ENCODE data around the gene SHISA4. TPM values are rescaled to one million over a fixed set of nuclear protein-coding genes. Genes with fewer than 3 reads are reported as not detected.

The SHISA4 gene
- total and polyA plus RNA-seq, 2 of the 8 experiments (the other 6 are each of a cell fraction or from before 2014, with no cell fraction given) = 7.8 to 28.9 TPM

DNA sequence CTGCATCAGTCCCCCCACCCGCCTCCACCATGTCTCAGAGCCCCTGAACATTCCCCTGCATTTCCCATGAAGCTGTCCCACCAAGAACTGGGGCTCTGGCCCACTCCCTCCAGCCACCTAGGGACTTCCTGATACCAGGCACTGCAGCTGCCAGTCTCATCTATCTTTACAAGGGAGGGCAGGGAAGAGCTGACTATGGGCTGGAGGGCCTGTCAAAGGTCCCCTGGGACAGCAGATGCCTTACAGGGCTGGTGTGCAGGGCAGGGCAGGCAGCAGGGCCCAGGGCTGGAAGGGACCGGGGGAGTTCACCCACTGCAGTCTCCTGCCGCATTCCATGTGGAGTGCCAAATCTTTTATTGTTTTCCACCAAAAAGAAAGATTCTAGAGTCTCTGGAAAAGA lies 17.6 kb downstream of the SHISA4 start:
- Histone ChIP-seq H2AK5ac (ENCODE audit: low read depth, low read length) (no peak overlapping the region), H3K4me2 (ENCODE audit: insufficient read depth in 1 of 2, low read depth in 2 of 2, low read length in 2 of 2) (no peak overlapping the region), H2AFZ (ENCODE audit: low read length) (no peak overlapping the region), H3K4me1 (replicated peaks in 1 of 4; ENCODE audit: control insufficient read depth in 3 of 4, insufficient read depth in 4 of 4, low read length in 3 of 4) (no peaks in the 10 kb centered on the region), H2BK12ac (ENCODE audit: low read depth, low read length) (no peak overlapping the region), H3K23me2 (ENCODE audit: low read depth, low read length) (no peaks in the 10 kb centered on the region), H3K56ac (replicated peaks; ENCODE audit: insufficient read length, low read depth, low read length) (no peak overlapping the region), H3K9ac (replicated peaks in 1 of 4; ENCODE audit: extremely low read depth in 1 of 4, low read depth in 3 of 4, low read length in 3 of 4) (no peak overlapping the region), H3K4me3 (ENCODE audit: extremely low read depth in 1 of 4, insufficient read depth in 2 of 4, low read depth in 3 of 4, low read length in 4 of 4) (no peak overlapping the region), H2BK120ac (replicated peaks; ENCODE audit: low read depth, low read length) (no peak overlapping the region), H4K8ac (ENCODE audit: extremely low read depth, insufficient read depth, low read length) (no peak overlapping the region; the same call in 1 of the 2 replicates), H2BK15ac (ENCODE audit: low read length) (no peak overlapping the region), H4K5ac (ENCODE audit: insufficient read length, low read depth, low read length) (no peak overlapping the region), H3K36me3 (ENCODE audit: control insufficient read depth in 2 of 4, insufficient read depth in 4 of 4, low read length in 3 of 4) (no peaks in the 10 kb centered on the region), H3K4ac (replicated peaks; ENCODE audit: insufficient read length, low read depth, low read length) (no peak overlapping the region), H2BK5ac (ENCODE audit: low read depth, low read length) (no peak overlapping the region), H4K20me1 (replicated peaks in 1 of 2; ENCODE audit: control insufficient read depth in 1 of 2, insufficient read depth in 2 of 2, low read length in 2 of 2) (no peaks in the 10 kb centered on the region), H4K91ac (replicated peaks; ENCODE audit: insufficient read length, low read length) (no peak overlapping the region), H3K79me2 (ENCODE audit: control insufficient read depth in 1 of 2, insufficient read depth in 2 of 2, low read length in 2 of 2) (no peaks in the 10 kb centered on the region), H3K9me3 (ENCODE audit: insufficient read depth in 2 of 2, low read depth in 1 of 2, low read length in 1 of 2) (no peaks in the 10 kb centered on the region), H3K79me1 (ENCODE audit: low read depth, low read length) (no peaks in the 10 kb centered on the region), H2BK20ac (ENCODE audit: low read length) (no peak overlapping the region), H3K27ac (ENCODE audit: low read depth, low read length) (no peak overlapping the region), H3K27me3 (replicated peaks in 1 of 4; ENCODE audit: control insufficient read depth in 3 of 4, extremely low read depth in 1 of 4, insufficient read depth in 3 of 4, low read length in 3 of 4) (no peaks in the 10 kb centered on the region; a peak in 1 of 7 replicates), H3K14ac (ENCODE audit: insufficient read length) (no peak overlapping the region), H3K23ac (ENCODE audit: insufficient read length) (no peak overlapping the region), H3K18ac (ENCODE audit: extremely low read depth, low read length) (no peak overlapping the region)
- DNase-seq (ENCODE audit: low read depth in 1 of 2, low spot score in 2 of 2) = no peak
- POLR2A ChIA-PET (ENCODE audit: partially characterized antibody) = interaction anchor here (0.7 to 1.8 kb wide), 6 partner anchors 8 to 226 kb away, joined by 3 to 5 read pairs (median 4); partner anchors contain the start of gene TIMM17A
- WGBS, 2 experiments (ENCODE audit: extremely low coverage in 1 of 2, insufficient coverage in 1 of 2, insufficient read length in 1 of 2, insufficient replicate concordance in 2 of 2, low coverage in 1 of 2, low lambda C conversion rate in 2 of 2, missing lambda C conversion rate in 1 of 2) = 95% methylated on average over 3 of the region's 3 CpGs; no CpG with 5 or more reads in 1 of the 2 experiments
- CTCF ChIA-PET (ENCODE audit: partially characterized antibody) = interaction anchor here (1.0 to 12.4 kb wide), 5 partner anchors 11 to 212 kb away, joined by 3 to 147 read pairs (median 7); no protein-coding TSS in a partner anchor
- no peak for FAIRE-seq
- TF ChIP-seq TCF12 (IDR thresholded peaks at IDR 0.05; ENCODE audit: low read depth, low read length) (no peak), TAF1 (IDR thresholded peaks at IDR 0.05; ENCODE audit: low read depth, low read length) (no peak), CEBPB (IDR thresholded peaks at IDR 0.05; ENCODE audit: low read depth, low read length) (no peak), RNF2 (IDR thresholded peaks at IDR 0.05; ENCODE audit: borderline replicate concordance, low read depth, low read length, missing control alignments, poor library complexity, severe bottlenecking) (no peak), SRF (IDR thresholded peaks at IDR 0.05; ENCODE audit: low read depth, low read length) (no peak), ZNF274 (IDR thresholded peaks at IDR 0.05; ENCODE audit: borderline replicate concordance, extremely low read depth, low read length) (no peak), RFX5 (IDR thresholded peaks at IDR 0.05; ENCODE audit: borderline replicate concordance, low read depth, low read length) (no peak), RXRA (IDR thresholded peaks at IDR 0.05; ENCODE audit: insufficient read depth, low read depth, low read length) (no peak), GTF2F1 (IDR thresholded peaks at IDR 0.05; ENCODE audit: borderline replicate concordance, low read depth, low read length) (no peak), BRCA1 (IDR thresholded peaks at IDR 0.05; ENCODE audit: low read depth, low read length) (no peak), EGR1 (IDR thresholded peaks at IDR 0.05; ENCODE audit: borderline replicate concordance, low read depth, low read length) (no peak), TAF7 (optimal IDR thresholded peaks at IDR 0.05; ENCODE audit: borderline replicate concordance, low read depth, low read length) (no peak), JUN (IDR thresholded peaks at IDR 0.05; ENCODE audit: low read depth, low read length) (no peak), CBX8 (IDR thresholded peaks at IDR 0.05; ENCODE audit: borderline replicate concordance, low read depth, low read length) (no peak), SAP30 (IDR thresholded peaks at IDR 0.05; ENCODE audit: insufficient read depth, insufficient replicate concordance, low read length) (no peak)

Data from H1 (cell line).